ENCODE results near the gene C20orf202. TPM values are rescaled to one million over a fixed set of nuclear protein-coding genes. Genes with fewer than 3 reads are reported as not detected.

The C20orf202 gene
- polyA plus RNA-seq, 3 donors, result 0.37 to 0.58 (median 0.49) TPM

DNA sequence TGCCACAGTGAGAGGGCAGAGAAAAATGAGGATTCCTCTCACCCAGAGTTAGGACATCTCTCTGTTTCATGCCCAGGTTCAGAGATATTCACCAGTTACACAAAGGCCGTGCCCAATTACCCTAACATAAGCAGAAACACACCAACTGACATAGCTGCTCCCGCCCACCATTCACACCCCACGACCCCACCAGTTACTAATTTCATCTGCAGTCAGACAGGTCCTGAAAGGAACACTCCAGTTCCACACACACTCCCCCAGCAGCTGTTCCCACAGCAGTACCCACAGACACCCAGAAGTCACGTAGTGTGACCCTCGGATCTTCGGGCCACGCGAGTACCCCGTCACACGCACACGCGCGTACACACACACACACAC is 19.0 kb upstream of the C20orf202 start:
- no peak for DNase-seq (ENCODE audit: low read depth in 3 of 3, low spot score in 2 of 3)

DNA sequence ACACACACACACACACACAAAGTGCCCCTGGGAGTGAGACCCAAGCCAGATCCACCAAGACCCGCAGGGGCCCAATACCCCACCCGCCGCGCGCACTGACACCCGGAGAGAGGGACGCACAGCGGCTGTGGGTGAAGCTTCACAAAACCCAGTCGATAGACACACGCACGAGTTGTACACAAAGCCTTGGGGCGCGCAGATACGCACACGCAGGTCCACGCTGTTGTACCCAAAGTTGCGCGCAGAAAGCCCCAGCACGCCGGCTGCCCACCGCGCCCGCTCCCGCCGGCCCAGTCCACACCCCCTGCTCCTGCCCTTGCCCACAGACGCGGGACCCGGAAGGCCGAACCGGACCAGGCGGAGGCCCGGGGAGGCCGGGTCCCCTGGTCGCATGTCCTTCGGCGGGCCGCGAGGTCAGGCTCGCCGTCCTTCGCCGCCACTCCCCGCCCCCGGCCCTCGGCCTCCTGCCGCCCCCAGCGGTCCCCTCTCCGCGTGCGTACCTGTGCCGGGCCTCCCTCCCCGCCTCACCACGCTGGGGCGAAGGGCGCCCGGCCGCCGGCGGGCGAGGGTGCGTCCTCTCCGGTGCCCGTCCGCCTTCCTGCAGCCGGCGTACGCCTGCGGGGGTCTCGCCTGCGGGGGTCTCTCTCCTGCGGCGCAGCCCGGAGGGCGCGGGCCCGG is 18.5 kb upstream of the C20orf202 start, which contains the start of gene TMEM74B:
Gene TMEM74B, minus strand, starts transcription at position 344 of the 678 bp plus-strand sequence. CDS start 1,180 bp downstream, outside the sequence.
- DNase-seq (ENCODE audit: low read depth in 3 of 3, low spot score in 2 of 3), result no peak

DNA sequence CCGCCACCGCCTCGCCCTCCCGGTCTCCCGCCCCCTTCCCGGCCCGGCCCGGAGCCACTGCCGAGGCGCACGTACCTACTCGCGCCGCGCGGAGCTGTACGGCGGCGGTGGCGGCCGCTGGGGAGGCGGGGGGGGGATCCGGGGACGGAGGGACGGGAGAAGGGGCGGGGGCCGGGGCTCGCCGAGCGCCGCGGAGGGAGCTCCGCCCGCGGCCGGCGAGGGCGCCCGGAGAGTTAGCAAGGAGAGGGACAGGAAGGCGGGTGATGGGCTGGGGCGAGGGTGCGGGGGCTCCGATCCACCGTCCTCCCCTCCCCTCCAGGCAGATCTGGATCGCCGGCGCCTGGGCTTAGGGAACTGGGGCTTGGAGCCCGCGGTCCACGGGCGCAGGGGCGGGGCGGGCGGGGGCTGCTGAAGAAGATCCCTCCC is 17.9 kb upstream of the C20orf202 start:
- DNase-seq (ENCODE audit: low read depth in 3 of 3, low spot score in 2 of 3), result no peak

DNA sequence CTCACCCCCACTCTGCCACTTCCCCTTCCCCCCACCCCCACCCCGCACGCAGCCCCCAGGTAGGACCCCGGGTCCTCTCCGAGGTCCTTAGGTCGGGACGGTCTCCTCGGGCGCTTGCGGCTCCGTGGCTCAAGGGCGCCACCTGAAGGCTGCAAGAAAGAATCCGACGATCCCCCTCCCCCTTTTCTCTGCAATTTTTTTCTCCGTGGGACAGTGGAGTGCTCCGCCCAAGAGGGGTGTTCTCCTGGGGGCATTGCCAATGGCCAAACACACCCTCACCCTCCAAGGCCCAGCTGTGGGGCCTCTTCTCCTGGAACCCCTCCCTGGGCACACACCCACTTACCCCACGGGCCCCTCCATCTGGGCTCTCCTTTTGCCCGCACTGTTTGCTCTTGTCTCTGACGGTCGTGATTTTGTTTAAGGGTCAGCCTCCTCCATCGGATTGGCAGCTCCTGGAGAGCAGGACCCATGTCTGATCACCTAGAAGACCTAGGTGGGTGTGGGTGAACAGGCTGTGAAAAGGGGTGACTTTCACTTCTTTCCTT is 17.4 kb upstream of the C20orf202 start:
- no peak for DNase-seq (ENCODE audit: low read depth in 3 of 3, low spot score in 2 of 3)

GRCh38 chr20:1186367-1186991 is 16.8 kb upstream of the C20orf202 start:
- no peak for DNase-seq (ENCODE audit: low read depth in 3 of 3, low spot score in 2 of 3)

- DNase-seq (ENCODE audit: low read depth in 3 of 3, low spot score in 2 of 3), result no peak
Measured at GRCh38 chr20:1187605-1188171, 15.6 kb upstream of the C20orf202 start.

GRCh38 chr20:1188347-1188746 is 14.9 kb upstream of the C20orf202 start:
- no peak for DNase-seq (ENCODE audit: low read depth in 3 of 3, low spot score in 2 of 3)

DNA sequence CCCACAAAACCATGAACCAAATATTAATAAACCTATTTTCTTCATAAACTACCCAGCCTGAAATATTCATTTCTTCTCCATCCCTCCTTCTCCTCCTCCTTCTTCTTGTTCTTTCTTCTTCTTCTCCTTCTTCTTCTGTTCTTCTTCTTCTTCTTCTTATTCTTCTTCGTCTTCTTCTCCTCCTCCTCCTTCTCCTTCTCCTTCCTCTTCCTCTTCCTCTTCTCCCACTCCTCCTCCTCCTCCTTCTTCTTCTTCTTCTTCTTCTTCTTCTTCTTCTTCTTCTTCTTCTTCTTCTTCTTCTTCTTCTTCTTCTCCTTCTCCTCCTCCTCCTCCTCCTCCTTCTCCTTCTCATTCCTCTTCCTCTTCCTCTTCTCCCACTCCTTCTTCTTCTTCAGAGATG is 13.4 kb upstream of the C20orf202 start:
- no peak for DNase-seq (ENCODE audit: low read depth in 3 of 3, low spot score in 2 of 3)

- DNase-seq (ENCODE audit: low read depth in 3 of 3, low spot score in 2 of 3), result no peak
Measured at GRCh38 chr20:1190847-1191246, 12.4 kb upstream of the C20orf202 start.

- no peak for DNase-seq (ENCODE audit: low read depth in 3 of 3, low spot score in 2 of 3)
Measured at GRCh38 chr20:1191299-1191698, 12.0 kb upstream of the C20orf202 start.

GRCh38 chr20:1195226-1195625 is 8.0 kb upstream of the C20orf202 start:
- DNase-seq (ENCODE audit: low read depth in 3 of 3, low spot score in 2 of 3), result no peak

- no peak for DNase-seq (ENCODE audit: low read depth in 3 of 3, low spot score in 2 of 3)
Measured at GRCh38 chr20:1196634-1197033, 6.6 kb upstream of the C20orf202 start.

- no peak for DNase-seq (ENCODE audit: low read depth in 3 of 3, low spot score in 2 of 3)
Measured at GRCh38 chr20:1197801-1198200, 5.5 kb upstream of the C20orf202 start.

DNA sequence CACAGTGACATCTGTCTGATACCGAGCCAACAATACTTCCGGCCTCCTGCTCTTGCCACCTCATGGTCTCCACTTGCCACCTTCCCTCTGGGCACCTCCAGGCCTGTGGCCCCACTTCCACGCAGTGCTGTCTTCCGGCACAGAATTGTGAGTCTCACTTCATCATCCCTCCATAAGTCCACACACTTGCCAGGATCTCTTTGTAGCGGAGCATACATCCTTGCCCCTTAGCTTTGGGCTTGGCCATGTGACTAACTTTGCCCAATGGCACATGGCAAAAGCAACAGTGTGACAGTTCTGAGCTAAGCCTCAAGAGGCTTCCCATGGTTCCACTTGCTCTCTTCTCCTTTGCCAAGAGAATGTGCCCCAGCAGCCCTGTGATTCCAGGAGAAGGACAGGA is 4.5 kb upstream of the C20orf202 start:
- DNase-seq (ENCODE audit: low read depth in 3 of 3, low spot score in 2 of 3), result no peak

DNA sequence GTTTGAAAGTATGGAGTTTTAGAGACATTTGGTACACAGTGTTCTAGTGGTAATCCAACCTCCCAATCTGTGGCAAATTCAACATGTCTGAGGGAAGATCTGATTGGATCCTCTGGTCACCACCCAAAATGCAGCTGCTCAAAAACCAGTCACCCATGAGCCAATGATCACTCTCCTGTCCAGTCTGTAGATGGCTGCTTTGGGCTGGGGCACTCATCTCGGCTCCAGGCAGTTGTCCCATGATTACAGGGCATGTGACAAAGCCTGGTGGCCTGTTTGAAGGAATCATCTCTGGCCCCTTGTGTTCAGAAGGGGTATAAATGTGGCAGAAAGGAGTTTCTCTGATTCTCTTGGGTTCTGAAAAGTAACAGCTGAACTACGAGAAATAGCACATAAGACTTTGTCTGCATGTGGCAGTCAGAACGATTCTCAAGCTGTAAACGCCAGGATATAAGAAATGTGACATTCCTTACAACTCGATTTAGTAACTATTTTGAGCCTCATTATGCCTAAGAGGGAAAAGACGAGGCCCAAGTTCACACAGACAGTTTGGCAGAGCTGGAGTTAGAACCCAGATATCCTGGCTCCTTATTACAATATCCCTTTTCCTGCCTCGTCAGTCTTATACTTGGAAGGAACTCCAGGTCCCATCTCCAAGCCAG is 3.9 kb upstream of the C20orf202 start:
- DNase-seq (ENCODE audit: low read depth in 3 of 3, low spot score in 2 of 3), result no peak

- DNase-seq (ENCODE audit: low read depth in 3 of 3, low spot score in 2 of 3), result no peak
Measured at GRCh38 chr20:1199964-1200363, 3.3 kb upstream of the C20orf202 start.

DNA sequence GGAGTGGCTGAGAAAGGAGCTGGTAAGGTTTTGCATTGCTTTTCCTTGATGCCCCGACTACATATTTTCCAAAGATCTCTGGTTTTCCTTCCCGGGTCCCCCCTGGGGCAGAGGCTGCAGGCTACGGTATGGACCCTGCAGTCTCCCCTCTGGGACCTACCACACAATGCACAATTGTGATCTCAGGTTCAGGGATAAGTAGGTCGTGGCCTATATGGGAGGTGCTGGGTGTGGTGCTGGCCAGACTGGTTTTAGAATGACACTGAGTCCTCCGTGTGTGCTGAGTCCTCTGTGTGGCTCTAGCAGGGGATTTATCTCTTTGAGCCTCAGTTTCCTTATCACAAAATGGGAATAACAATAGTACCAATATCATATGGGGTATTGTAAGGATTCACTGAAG is 376 bp downstream of the C20orf202 start:
- DNase-seq (ENCODE audit: low read depth in 3 of 3, low spot score in 2 of 3), result no peak

DNA sequence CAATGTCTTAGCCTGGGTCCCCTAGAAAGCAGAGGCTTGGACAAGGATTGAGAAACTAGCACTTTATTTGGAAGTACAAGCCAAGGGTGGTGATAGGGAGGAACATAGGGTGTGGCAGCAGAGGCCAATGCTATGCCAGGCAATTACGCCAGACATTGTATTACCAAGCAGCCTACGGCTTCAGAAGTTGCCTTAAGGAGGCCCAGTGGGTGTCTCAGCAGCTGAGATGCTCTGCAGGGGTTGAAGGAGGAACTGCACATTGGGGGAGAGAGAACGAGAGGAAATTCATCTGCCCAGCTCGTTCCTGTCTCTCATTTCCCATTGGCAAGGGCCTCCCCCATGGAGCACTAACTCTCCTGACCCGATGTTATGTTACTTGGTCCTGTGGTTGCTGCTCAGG is 859 bp downstream of the C20orf202 start:
- DNase-seq (ENCODE audit: low read depth in 3 of 3, low spot score in 2 of 3), result no peak

GRCh38 chr20:1204576-1204975 is 1.3 kb downstream of the C20orf202 start:
- DNase-seq (ENCODE audit: low read depth in 3 of 3, low spot score in 2 of 3), result no peak

DNA sequence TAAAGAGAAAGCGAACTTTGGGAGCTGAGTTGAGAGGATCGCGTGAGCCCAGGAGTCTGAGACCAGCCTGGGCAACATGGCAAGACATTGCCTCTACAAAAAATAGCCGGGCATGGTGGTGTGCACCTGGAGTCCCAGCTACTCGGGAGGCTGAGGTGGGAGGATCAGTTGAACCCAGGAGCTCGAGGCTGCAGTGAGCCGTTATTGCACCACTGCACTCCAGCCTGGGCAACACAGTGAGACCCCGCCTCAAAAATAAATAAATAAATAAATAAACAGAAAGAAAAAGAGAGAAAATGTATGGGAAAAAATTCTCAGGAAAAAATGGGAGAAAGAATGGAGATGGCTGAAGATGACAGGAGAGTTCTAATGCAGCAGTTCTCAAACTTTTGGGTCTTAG is 2.5 kb downstream of the C20orf202 start:
- no peak for DNase-seq (ENCODE audit: low read depth in 3 of 3, low spot score in 2 of 3)

GRCh38 chr20:1206366-1207148 is 3.3 kb downstream of the C20orf202 start:
- DNase-seq (ENCODE audit: low read depth in 3 of 3, low spot score in 2 of 3), result no peak

Measured in right renal cortex interstitium (tissue), 3 donors.